Measurements from ENCODE around the gene CCDC9B. TPM values are rescaled to one million over a fixed set of nuclear protein-coding genes. Genes with fewer than 3 reads are reported as not detected.
A peak's percentile ranks its signal among the peaks of the same experiment; 100 is the strongest.

CCDC9B gene
- polyA plus RNA-seq, 2 of the 4 experiments (the other 2 are of a cell fraction), result 1.9 to 23.4 TPM

DNA sequence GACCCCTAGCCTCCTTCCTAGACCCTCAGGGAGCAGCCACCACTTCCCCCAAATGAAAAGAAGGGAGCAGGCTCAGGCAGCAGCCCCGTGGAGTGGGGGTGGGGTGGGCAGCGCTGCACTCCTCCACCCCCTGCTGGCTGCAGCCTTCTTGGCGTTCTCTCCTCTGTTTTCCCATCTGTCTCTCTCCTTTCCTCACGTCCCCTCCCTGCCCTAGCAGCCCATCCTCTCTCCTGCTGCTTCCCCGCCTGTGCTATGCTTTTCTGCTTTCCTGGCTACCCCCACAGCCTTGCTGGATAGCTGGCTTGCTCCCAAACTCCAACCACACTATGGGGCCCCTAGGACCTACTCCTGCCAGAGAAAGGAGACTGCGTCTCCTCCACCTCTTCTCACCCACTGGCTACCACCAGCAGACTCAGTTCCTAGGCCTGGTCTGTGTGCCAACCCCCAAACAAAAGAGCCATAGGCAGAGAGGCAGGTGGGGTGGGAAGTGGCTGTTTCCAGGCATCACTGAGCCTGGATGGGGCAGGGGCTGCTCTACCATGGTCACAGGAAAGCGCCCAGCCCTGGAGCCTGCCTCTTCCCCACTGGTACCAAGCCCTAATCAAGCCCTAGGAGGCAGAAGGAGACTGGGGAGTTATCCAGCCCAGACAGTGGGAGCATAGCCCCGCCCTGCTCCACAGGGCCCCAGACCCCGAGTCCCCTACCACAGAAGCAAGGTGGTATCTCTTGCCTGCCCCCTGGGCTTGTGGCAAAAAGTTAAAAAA, 13.9 kb upstream of the CCDC9B start:
- FAIRE-seq (no peak), ATAC-seq (peak; percentile 63 to 75; a peak in 4 of 6 replicates), DNase-seq (ENCODE audit: low read depth in 1 of 2, low spot score in 1 of 2) (peak in 1 of 2 experiments; percentile 23)
- Histone ChIP-seq H3K4me1 (peaks cover 6% of the 10 kb centered on the region; the same call in 1 of the 3 replicates), H3K4me3 (no peak overlapping the region), H3K27ac (no peak overlapping the region), H3K9me3 (no peaks in the 10 kb centered on the region), H3K4me2 (0 out of 3 replicates have a peak overlapping the region, but pooled peaks have one; percentile 39)
- WGBS (ENCODE audit: missing lambda C conversion rate), result 43% methylated on average over 9 of the region's 9 CpGs
- ChIA-PET POLR2A (no interaction called here), CTCF (interaction anchor here (0.6 to 7.0 kb wide), 7 partner anchors 8 to 152 kb away, joined by 3 to 49 read pairs (median 22); partner anchors contain the start of gene CCDC9B)
- 0 out of 3 replicates have a peak, but pooled peaks have one; percentile 10 for TF ChIP-seq SMC3 (IDR thresholded peaks at IDR 0.05)
- TF ChIP-seq MAZ (IDR thresholded peaks at IDR 0.05; ENCODE audit: borderline replicate concordance, low read depth, low read length), result no peak

DNA sequence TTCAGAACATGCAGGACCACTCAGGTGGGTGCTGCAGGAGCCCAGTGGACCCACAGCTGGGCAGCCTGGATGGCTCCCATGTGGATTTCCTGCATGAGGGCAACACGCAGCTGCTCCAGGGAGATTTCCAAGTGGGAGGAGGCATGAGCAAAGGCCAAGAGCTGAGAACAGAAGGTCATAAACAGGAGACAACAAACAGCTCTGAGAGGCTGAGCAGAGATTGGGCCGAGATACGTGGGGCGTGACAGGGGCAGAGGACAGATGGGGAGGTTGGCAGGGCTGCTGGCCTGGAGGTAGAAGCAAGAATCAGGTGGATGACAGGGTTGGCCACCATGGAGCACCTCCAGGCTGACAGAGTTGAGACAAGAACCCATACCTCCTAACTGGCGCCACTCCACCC, 13.0 kb upstream of the CCDC9B start:
- POLR2A ChIA-PET, result no interaction called here
- DNase-seq (ENCODE audit: low read depth in 1 of 2, low spot score in 1 of 2) (no peak), FAIRE-seq (no peak), ATAC-seq (no peak)
- CTCF ChIA-PET, result interaction anchor here (0.5 to 7.0 kb wide), 6 partner anchors 10 to 391 kb away, joined by 3 to 49 read pairs (median 13); partner anchors contain the start of genes CCDC9B and IVD
- TF ChIP-seq HOXB13 (CRISPR knock-in tag; IDR thresholded peaks at IDR 0.05; ENCODE audit: low read depth), result no peak
- no peak for TF ChIP-seq MAZ (IDR thresholded peaks at IDR 0.05; ENCODE audit: borderline replicate concordance, low read depth, low read length)
- TF ChIP-seq USF2 (IDR thresholded peaks at IDR 0.05), result no peak
- no peak for TF ChIP-seq POLR2A (IDR thresholded peaks at IDR 0.05; ENCODE audit: low read length)
- TF ChIP-seq EHMT2 (IDR thresholded peaks at IDR 0.05; ENCODE audit: low read depth), result no peak
- no peak for TF ChIP-seq ZSCAN20 (CRISPR knock-in tag; IDR thresholded peaks at IDR 0.05)
- TF ChIP-seq TP53 (CRISPR knock-in tag; IDR thresholded peaks at IDR 0.05), result no peak
- TF ChIP-seq GATA3 (IDR thresholded peaks at IDR 0.05; ENCODE audit: borderline replicate concordance), result no peak
- TF ChIP-seq, protein P1, sequence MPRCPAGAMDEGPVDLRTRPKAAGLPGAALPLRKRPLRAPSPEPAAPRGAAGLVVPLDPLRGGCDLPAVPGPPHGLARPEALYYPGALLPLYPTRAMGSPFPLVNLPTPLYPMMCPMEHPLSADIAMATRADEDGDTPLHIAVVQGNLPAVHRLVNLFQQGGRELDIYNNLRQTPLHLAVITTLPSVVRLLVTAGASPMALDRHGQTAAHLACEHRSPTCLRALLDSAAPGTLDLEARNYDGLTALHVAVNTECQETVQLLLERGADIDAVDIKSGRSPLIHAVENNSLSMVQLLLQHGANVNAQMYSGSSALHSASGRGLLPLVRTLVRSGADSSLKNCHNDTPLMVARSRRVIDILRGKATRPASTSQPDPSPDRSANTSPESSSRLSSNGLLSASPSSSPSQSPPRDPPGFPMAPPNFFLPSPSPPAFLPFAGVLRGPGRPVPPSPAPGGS (IDR thresholded peaks at IDR 0.05), result no peak
- no peak for TF ChIP-seq JUN (IDR thresholded peaks at IDR 0.05)
- TF ChIP-seq MAFK (IDR thresholded peaks at IDR 0.05; ENCODE audit: partially characterized antibody), result no peak
- no peak for TF ChIP-seq FOSB (CRISPR knock-in tag; IDR thresholded peaks at IDR 0.05)
- TF ChIP-seq, protein P2, sequence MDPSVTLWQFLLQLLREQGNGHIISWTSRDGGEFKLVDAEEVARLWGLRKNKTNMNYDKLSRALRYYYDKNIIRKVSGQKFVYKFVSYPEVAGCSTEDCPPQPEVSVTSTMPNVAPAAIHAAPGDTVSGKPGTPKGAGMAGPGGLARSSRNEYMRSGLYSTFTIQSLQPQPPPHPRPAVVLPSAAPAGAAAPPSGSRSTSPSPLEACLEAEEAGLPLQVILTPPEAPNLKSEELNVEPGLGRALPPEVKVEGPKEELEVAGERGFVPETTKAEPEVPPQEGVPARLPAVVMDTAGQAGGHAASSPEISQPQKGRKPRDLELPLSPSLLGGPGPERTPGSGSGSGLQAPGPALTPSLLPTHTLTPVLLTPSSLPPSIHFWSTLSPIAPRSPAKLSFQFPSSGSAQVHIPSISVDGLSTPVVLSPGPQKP (IDR thresholded peaks at IDR 0.05; ENCODE audit: low read depth, low read length), result no peak
- Histone ChIP-seq H3K27ac (no peak overlapping the region), H3K4me2 (no peak overlapping the region), H3K4me3 (no peak overlapping the region), H3K9me3 (no peaks in the 10 kb centered on the region), H3K4me1 (peaks cover 6% of the 10 kb centered on the region; the same call in 1 of the 3 replicates)
- WGBS (ENCODE audit: missing lambda C conversion rate), result 87% methylated on average over 5 of the region's 5 CpGs

GRCh38 chr15:40352281-40352901, 11.7 kb upstream of the CCDC9B start:
- ATAC-seq, result no peak
- Histone ChIP-seq H3K4me3 (no peak overlapping the region), H3K4me1 (peaks cover 6% of the 10 kb centered on the region; the same call in 1 of the 3 replicates), H3K9me3 (no peaks in the 10 kb centered on the region), H3K4me2 (no peak overlapping the region), H3K27ac (no peak overlapping the region)
- POLR2A ChIA-PET, result no interaction called here
- FAIRE-seq, result no peak
- CTCF ChIA-PET, result interaction anchor here (0.7 to 7.0 kb wide), 6 partner anchors 9 to 77 kb away, joined by 3 to 49 read pairs (median 12); partner anchors contain the start of gene CCDC9B
- WGBS (ENCODE audit: missing lambda C conversion rate), result 76% methylated on average over 7 of the region's 7 CpGs
- no peak for DNase-seq (ENCODE audit: low read depth in 1 of 2, low spot score in 1 of 2)
- TF ChIP-seq SREBF2 (IDR thresholded peaks at IDR 0.05), result no peak
- TF ChIP-seq MAFK (IDR thresholded peaks at IDR 0.05; ENCODE audit: partially characterized antibody), result no peak
- no peak for TF ChIP-seq EHMT2 (IDR thresholded peaks at IDR 0.05; ENCODE audit: low read depth)
- TF ChIP-seq, protein P3, sequence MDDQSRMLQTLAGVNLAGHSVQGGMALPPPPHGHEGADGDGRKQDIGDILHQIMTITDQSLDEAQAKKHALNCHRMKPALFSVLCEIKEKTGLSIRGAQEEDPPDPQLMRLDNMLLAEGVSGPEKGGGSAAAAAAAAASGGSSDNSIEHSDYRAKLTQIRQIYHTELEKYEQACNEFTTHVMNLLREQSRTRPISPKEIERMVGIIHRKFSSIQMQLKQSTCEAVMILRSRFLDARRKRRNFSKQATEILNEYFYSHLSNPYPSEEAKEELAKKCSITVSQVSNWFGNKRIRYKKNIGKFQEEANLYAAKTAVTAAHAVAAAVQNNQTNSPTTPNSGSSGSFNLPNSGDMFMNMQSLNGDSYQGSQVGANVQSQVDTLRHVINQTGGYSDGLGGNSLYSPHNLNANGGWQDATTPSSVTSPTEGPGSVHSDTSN (IDR thresholded peaks at IDR 0.05), result no peak
- TF ChIP-seq FOSB (CRISPR knock-in tag; IDR thresholded peaks at IDR 0.05), result no peak
- no peak for TF ChIP-seq HMGXB4 (CRISPR knock-in tag; IDR thresholded peaks at IDR 0.05; ENCODE audit: borderline replicate concordance)
- no peak for TF ChIP-seq HDAC2 (IDR thresholded peaks at IDR 0.05)
- no peak for TF ChIP-seq FOSL2 (IDR thresholded peaks at IDR 0.05)
- TF ChIP-seq FOSL2 (CRISPR knock-in tag; IDR thresholded peaks at IDR 0.05), result no peak
- no peak for TF ChIP-seq POLR2AphosphoS2 (conservative IDR thresholded peaks at IDR 0.05; ENCODE audit: low read length)
- no peak for TF ChIP-seq POLR2A (IDR thresholded peaks at IDR 0.05; ENCODE audit: low read length)
- no peak for TF ChIP-seq ESRRA (IDR thresholded peaks at IDR 0.05; ENCODE audit: borderline replicate concordance, low read length)
- no peak for TF ChIP-seq JUN (IDR thresholded peaks at IDR 0.05)
- no peak for TF ChIP-seq EP300 (IDR thresholded peaks at IDR 0.05)
- no peak for TF ChIP-seq KDM1A (IDR thresholded peaks at IDR 0.05; ENCODE audit: low read depth)
- no peak for TF ChIP-seq MAX (IDR thresholded peaks at IDR 0.05)
